ENCODE results near the gene MNX1.
A peak's percentile ranks its signal among the peaks of the same experiment; 100 is the strongest.

MNX1 gene

GRCh38 chr7:156985101-156985992 lies 25.1 kb downstream of the MNX1 start:
- no peak overlapping the region for H3K4me3 ChIP-seq (ENCODE audit: control insufficient read depth, low read depth, low read length)
- DNase-seq (ENCODE audit: low read depth) = no peak
- TF ChIP-seq, protein P1, sequence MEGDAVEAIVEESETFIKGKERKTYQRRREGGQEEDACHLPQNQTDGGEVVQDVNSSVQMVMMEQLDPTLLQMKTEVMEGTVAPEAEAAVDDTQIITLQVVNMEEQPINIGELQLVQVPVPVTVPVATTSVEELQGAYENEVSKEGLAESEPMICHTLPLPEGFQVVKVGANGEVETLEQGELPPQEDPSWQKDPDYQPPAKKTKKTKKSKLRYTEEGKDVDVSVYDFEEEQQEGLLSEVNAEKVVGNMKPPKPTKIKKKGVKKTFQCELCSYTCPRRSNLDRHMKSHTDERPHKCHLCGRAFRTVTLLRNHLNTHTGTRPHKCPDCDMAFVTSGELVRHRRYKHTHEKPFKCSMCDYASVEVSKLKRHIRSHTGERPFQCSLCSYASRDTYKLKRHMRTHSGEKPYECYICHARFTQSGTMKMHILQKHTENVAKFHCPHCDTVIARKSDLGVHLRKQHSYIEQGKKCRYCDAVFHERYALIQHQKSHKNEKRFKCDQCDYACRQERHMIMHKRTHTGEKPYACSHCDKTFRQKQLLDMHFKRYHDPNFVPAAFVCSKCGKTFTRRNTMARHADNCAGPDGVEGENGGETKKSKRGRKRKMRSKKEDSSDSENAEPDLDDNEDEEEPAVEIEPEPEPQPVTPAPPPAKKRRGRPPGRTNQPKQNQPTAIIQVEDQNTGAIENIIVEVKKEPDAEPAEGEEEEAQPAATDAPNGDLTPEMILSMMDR (IDR thresholded peaks at IDR 0.05; ENCODE audit: control insufficient read depth, insufficient read depth, low read depth, low read length, missing control alignments) = no peak

DNA sequence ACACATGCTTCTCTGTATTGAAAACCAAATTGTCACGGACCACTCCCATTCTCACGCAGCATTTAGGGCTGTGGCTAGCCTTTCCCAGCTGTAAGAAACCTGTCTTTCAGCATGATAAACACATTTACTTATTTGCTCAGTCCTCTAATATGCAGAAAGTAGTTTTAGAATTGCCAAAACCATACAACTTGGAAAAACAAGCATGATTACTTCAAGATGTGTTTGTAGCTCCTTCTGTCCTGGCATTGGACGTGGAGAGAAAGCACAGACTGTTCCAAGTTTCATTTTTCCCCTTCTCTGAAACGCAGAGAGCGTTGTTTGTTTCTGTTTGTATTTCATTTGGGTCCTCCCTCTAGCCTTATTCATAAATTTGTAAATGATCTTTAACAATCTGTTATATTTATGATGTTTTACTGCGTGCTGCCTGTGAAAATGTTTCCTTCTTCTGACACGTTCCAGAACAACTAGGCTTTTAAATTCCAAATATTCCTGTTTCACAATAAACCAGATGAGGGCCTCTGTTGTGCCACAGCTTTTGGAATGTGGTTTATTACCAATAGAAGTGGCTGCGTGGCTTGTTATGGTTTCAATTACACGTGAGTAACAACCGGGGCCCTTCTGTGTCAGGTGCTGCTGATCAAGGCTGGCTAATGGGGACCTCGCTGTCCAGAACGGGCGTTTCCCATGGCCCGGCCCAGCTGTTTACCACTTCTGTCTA lies 26.1 kb downstream of the MNX1 start:
- TF ChIP-seq, protein P1 (IDR thresholded peaks at IDR 0.05; ENCODE audit: control insufficient read depth, insufficient read depth, low read depth, low read length, missing control alignments) = no peak
- peak overlapping the region; percentile 2 for H3K4me3 ChIP-seq (ENCODE audit: control insufficient read depth, low read depth, low read length)
- peak; percentile 71 for DNase-seq (ENCODE audit: low read depth)

DNA sequence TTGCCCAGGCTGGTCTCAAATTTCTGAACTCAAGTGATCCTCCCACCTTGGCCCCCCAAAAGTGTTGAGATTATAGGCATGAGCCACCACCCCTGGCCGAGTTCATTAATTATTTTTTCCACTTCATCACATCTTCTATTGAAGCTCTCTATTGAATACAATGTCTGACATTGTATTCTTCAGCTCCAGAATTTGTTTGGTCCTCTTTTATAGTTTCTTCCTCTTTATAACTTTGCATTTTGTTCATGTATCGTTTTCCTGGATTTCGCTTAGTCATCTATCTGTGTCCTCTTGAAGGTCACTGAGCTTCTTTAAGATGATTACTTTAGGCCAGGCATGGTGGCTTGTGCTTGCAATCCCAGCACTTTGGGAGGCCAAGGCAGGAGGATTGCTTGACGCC lies 30.8 kb downstream of the MNX1 start:
- DNase-seq (ENCODE audit: low read depth) = no peak
- no peak overlapping the region for H3K4me3 ChIP-seq (ENCODE audit: control insufficient read depth, low read depth, low read length)
- TF ChIP-seq, protein P1 (IDR thresholded peaks at IDR 0.05; ENCODE audit: control insufficient read depth, insufficient read depth, low read depth, low read length, missing control alignments) = no peak

DNA sequence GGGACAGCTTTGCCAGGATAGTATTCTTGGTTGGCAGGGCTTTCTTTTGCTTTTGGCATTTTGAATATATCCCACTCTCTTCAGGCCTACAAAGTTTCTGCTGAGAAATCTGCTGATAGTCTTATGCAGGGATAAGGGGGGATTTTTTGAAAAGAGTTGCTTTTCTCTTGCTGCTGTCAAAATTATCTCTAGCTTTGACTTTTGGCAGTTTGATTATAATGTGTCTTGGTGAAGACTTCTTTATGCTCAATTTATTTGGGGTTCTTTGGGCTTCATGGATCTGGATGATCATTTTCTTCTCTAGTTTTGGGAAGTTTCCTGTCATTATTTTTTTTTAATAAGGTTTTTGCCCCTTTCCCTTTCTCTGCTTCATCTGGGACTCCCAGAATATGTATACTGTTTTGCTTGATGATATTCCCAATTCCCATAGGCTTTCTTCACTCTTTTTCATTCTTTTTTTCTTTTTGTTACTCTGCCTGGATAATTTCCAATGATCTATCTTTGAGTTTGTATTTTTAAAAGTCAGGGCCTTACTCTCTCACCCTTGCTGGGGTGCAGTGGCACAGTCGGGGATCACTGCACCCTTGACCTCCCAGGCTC lies 31.4 kb downstream of the MNX1 start:
- no peak overlapping the region for H3K4me3 ChIP-seq (ENCODE audit: control insufficient read depth, low read depth, low read length)
- TF ChIP-seq, protein P1 (IDR thresholded peaks at IDR 0.05; ENCODE audit: control insufficient read depth, insufficient read depth, low read depth, low read length, missing control alignments) = no peak
- DNase-seq (ENCODE audit: low read depth) = no peak

GRCh38 chr7:156975620-156976019 lies 34.8 kb downstream of the MNX1 start:
- no peak for DNase-seq (ENCODE audit: low read depth)
- TF ChIP-seq, protein P1 (IDR thresholded peaks at IDR 0.05; ENCODE audit: control insufficient read depth, insufficient read depth, low read depth, low read length, missing control alignments) = no peak
- H3K4me3 ChIP-seq (ENCODE audit: control insufficient read depth, low read depth, low read length) = no peak overlapping the region

DNA sequence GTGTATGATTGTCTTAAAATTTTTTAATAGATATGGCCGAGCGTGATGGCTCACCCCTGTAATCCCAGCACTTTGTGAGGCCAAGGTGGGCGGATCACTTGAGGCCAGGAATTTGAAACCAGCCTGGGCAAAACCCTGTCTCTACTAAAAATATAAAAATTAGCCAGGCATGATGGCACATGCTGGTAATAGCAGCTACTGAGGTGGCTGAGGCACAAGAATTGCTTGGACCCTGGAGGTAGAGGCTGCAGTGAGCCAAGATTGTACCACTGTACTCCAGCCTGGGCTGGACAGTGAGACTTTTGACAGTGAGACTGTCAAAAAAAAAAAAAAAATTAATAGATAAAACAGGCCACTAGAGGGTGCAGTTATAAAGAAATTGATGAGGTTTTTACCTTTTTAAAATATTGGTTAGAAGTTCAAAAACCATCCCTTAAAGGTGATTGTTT lies 40.5 kb downstream of the MNX1 start:
- TF ChIP-seq, protein P1 (IDR thresholded peaks at IDR 0.05; ENCODE audit: control insufficient read depth, insufficient read depth, low read depth, low read length, missing control alignments) = peak; percentile 21
- DNase-seq (ENCODE audit: low read depth) = no peak
- H3K4me3 ChIP-seq (ENCODE audit: control insufficient read depth, low read depth, low read length) = no peak overlapping the region

Data from AG09309 (cell line).